Measurements from ENCODE around the gene FAM221A. TPM values are rescaled to one million over a fixed set of nuclear protein-coding genes. Genes with fewer than 3 reads are reported as not detected.
"Not testable (repeated sequence)": the region's sequence is repeated elsewhere in the genome, so short reads cannot be mapped to it uniquely, and the experiment has no call there.

FAM221A gene
- total and polyA plus RNA-seq, 8 donors: 9.7 to 14.8 (median 13.4) TPM

DNA sequence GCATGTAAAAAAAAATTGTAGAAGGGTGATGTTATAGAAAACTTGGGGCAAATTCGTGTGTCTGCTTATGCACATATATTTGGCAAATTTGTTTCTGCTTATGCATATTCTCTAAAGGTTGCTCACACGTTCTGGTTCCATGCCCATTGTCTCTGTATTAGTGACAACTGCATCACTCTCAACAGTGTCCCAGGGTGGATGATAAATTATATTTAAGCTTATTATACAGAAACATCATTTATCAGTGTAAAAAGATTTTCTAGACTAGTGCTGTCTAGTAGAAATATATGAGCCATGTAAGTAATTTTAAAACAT, 34.1 kb downstream of the FAM221A start:
- Histone ChIP-seq H3K4me3 (no peak overlapping the region), H3K27me3 (no peaks in the 10 kb centered on the region), H3K4me1 (peaks cover 0 to 3% (median 2%) of the 10 kb centered on the region in 3 donors), H3K27ac (no peak overlapping the region), H3K36me3 (no peaks in the 10 kb centered on the region), H3K9me3 (no peaks in the 10 kb centered on the region)
- no peak for TF ChIP-seq CTCF (IDR thresholded peaks at IDR 0.05)
- ATAC-seq: no peak
- DNase-seq: no peak
- 60 to 65% methylated on average over 2 of the region's 2 CpGs for WGBS, 2 donors
- intact Hi-C loops (cut with DNase I): loop anchor here in 2 of 3 donors (5.0 to 10.0 kb wide), 3 partner anchors 59 to 149 kb away; no protein-coding TSS in a partner anchor
- no peak for FAIRE-seq

GRCh38 chr7:23714579-23714978, 34.6 kb downstream of the FAM221A start:
- TF ChIP-seq CTCF (IDR thresholded peaks at IDR 0.05): no peak
- no peak for DNase-seq

DNA sequence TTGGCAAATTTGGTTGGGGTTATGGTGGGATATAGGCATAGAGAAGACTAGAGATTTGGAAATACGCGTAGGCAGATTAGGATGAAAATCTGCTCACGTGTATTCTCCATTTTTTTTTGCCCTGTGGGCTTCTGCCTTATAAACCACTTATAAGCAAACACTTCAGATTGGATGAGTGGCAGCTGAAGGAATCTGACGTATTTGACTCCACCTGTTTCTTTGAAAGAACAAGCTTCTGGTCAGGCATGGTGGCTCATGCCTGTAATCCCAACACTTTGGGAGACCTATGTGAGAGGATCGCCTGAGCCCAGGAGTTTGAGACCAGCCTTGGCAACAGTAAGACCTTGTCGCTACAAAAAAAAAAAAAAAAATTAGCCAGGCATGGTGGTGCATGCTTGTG, 35.1 kb downstream of the FAM221A start:
- Histone ChIP-seq H3K36me3 (no peaks in the 10 kb centered on the region), H3K4me1 (no peaks in the 10 kb centered on the region), H3K9me3 (no peaks in the 10 kb centered on the region), H3K27me3 (no peaks in the 10 kb centered on the region), H3K27ac (no peak overlapping the region), H3K4me3 (no peak overlapping the region)
- ATAC-seq (no peak), FAIRE-seq (no peak), DNase-seq (no peak)
- intact Hi-C loops (cut with DNase I): loop anchor here in 2 of 3 donors (10.0 kb wide), 2 partner anchors 60 to 150 kb away; no protein-coding TSS in a partner anchor
- TF ChIP-seq CTCF (IDR thresholded peaks at IDR 0.05): no peak
- WGBS, 2 donors: 61 to 72% methylated on average over 6 of the region's 6 CpGs

More at GRCh38 chr7:23714579-23714978, 34.6 kb downstream of the FAM221A start:
- Histone ChIP-seq H3K27ac (no peak overlapping the region), H3K36me3 (no peaks in the 10 kb centered on the region), H3K4me1 (peaks cover 0 to 2% (median 0%) of the 10 kb centered on the region in 3 donors), H3K27me3 (no peaks in the 10 kb centered on the region), H3K9me3 (no peaks in the 10 kb centered on the region), H3K4me3 (no peak overlapping the region)
- FAIRE-seq (no peak), ATAC-seq (no peak)
- intact Hi-C loops (cut with DNase I): loop anchor here in 2 of 3 donors (5.0 to 10.0 kb wide), 3 partner anchors 60 to 150 kb away; no protein-coding TSS in a partner anchor
- 75 to 88% methylated on average over 1 of the region's 1 CpG for WGBS, 2 donors

- H3K4me3 ChIP-seq: no peak overlapping the region
- TF ChIP-seq CTCF (IDR thresholded peaks at IDR 0.05): no peak
- intact Hi-C loops (cut with DNase I): loop anchor here in 2 of 3 donors (10.0 kb wide), 2 partner anchors 63 to 153 kb away; no protein-coding TSS in a partner anchor
- H3K36me3 ChIP-seq: no peaks in the 10 kb centered on the region
- FAIRE-seq (no peak), DNase-seq (no peak), ATAC-seq (no peak)
- no peak overlapping the region for H3K27ac ChIP-seq
- no peaks in the 10 kb centered on the region for H3K9me3 ChIP-seq
- H3K4me1 ChIP-seq: no peaks in the 10 kb centered on the region
- 97 to 99% methylated on average over 1 of the region's 1 CpG for WGBS, 2 donors
- no peaks in the 10 kb centered on the region for H3K27me3 ChIP-seq
Observed at GRCh38 chr7:23717788-23718187, 37.8 kb downstream of the FAM221A start.

GRCh38 chr7:23721456-23721855, 41.5 kb downstream of the FAM221A start:
- H3K9me3 ChIP-seq: no peaks in the 10 kb centered on the region

DNA sequence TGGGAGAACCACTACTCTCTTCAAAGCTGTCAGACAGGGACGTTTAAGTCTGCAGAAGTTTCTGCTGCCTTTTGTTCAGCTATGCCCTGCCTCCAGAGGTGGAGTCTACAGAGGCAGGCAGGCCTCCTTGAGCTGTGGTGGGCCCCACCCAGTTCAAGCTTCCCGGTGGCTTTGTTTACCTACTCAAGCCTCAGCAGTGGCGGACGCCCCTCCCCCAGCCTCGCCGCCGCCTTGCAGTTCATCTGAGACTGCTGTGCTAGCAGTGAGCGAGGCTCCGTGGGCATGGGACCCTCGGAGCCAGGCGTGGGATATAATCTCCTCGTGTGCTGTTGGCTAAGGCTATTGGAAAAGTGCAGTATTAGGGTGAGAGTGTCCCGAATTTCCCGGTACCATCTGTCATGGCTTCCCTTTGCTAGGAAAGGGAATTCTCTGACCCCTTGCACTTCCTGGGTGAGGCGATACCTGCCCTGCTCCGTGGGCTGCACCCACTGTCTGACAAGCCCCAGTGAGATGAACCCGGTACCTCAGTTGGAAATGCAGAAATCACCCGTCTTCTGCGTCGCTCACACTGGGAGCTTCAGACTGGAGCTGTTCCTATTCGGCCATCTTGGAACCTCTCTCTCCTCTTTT, 42.7 kb downstream of the FAM221A start:
- H3K4me3 ChIP-seq; FAIRE-seq; H3K36me3 ChIP-seq; H3K4me1 ChIP-seq; H3K27me3 ChIP-seq; intact Hi-C loops (cut with DNase I); DNase-seq; H3K27ac ChIP-seq; H3K9me3 ChIP-seq; ATAC-seq: not testable (repeated sequence)
- WGBS, 2 donors: 87 to 88% methylated on average over 19 to 21 of the region's 21 CpGs

More at GRCh38 chr7:23721456-23721855, 41.5 kb downstream of the FAM221A start:
- no peak for FAIRE-seq
- Histone ChIP-seq H3K4me1 (no peaks in the 10 kb centered on the region), H3K27me3 (no peaks in the 10 kb centered on the region), H3K27ac (no peak overlapping the region), H3K36me3 (no peaks in the 10 kb centered on the region), H3K4me3 (no peak overlapping the region)
- 80 to 91% methylated on average over 4 of the region's 4 CpGs for WGBS, 2 donors
- no peak for TF ChIP-seq CTCF (IDR thresholded peaks at IDR 0.05)
- no peak for DNase-seq
- intact Hi-C loops (cut with DNase I): no loop called here
- ATAC-seq: no peak

- H3K27me3 ChIP-seq; H3K4me3 ChIP-seq; H3K36me3 ChIP-seq; H3K4me1 ChIP-seq; intact Hi-C loops (cut with DNase I); FAIRE-seq; DNase-seq; ATAC-seq; H3K9me3 ChIP-seq; H3K27ac ChIP-seq: not testable (repeated sequence)
- whole genome bisulfite sequencing, 2 donors: 55 to 63% methylated on average over 4 of the region's 4 CpGs
Observed at GRCh38 chr7:23724113-23724512, 44.1 kb downstream of the FAM221A start.
